Astrocyte (in vitro differentiated cells and primary cell): ENCODE results near the gene DENND6A. TPM values are rescaled to one million over a fixed set of nuclear protein-coding genes. Genes with fewer than 3 reads are reported as not detected.
"Not testable (repeated sequence)": the region's sequence is repeated elsewhere in the genome, so short reads cannot be mapped to it uniquely, and the experiment has no call there.

Experiments used
- DNase-seq: peaks from one replicate; pipeline ENCODE4 v3.0.0-alpha.2; 2010; ENCODE audit warnings: low read depth
- FAIRE-seq: peaks from 2 replicates; lab custom pipeline; 2011; peaks lifted over from hg19 to GRCh38; lab: Jason Lieb, UNC
- H2AFZ ChIP-seq: 2 replicates; pipeline ENCODE4 v1.6.0; 2012; ENCODE audit warnings: low read depth, low read length, inconsistent platforms
- H3K27ac ChIP-seq: 2 replicates; pipeline ENCODE4 v1.5.1; 2011; ENCODE audit warnings: low read depth, low read length, inconsistent platforms
- H3K27me3 ChIP-seq: 2 replicates; pipeline ENCODE4 v1.6.0; 2011; ENCODE audit warnings: low read length, inconsistent platforms; ENCODE audit not compliant: insufficient read depth
- H3K36me3 ChIP-seq: 2 replicates; pipeline ENCODE4 v1.5.1; 2011; ENCODE audit warnings: low read length, inconsistent platforms; ENCODE audit not compliant: insufficient read depth
- H3K4me1 ChIP-seq: 2 replicates; pipeline ENCODE4 v1.5.1; 2011; ENCODE audit warnings: low read length, inconsistent platforms; ENCODE audit not compliant: insufficient read depth
- H3K4me2 ChIP-seq: 2 replicates; pipeline ENCODE4 v1.6.0; 2012; ENCODE audit warnings: low read length, inconsistent platforms
- H3K4me3 ChIP-seq: 2 replicates; pipeline ENCODE4 v1.5.1; 2011; ENCODE audit warnings: low read depth, mild to moderate bottlenecking, low read length, inconsistent platforms; ENCODE audit not compliant: insufficient read depth
- H3K79me2 ChIP-seq: 2 replicates; pipeline ENCODE4 v1.6.0; 2012; ENCODE audit warnings: mild to moderate bottlenecking, low read length, inconsistent platforms; ENCODE audit not compliant: insufficient read depth
- H3K9ac ChIP-seq: 2 replicates; pipeline ENCODE4 v1.6.0; 2012; ENCODE audit warnings: mild to moderate bottlenecking, low read length, inconsistent platforms
- H3K9me3 ChIP-seq: 2 replicates; pipeline ENCODE4 v1.5.1; 2012; ENCODE audit warnings: low read depth, mild to moderate bottlenecking, low read length, inconsistent platforms; ENCODE audit not compliant: insufficient read depth
- H4K20me1 ChIP-seq: 2 replicates; pipeline ENCODE4 v1.6.0; 2012; ENCODE audit warnings: low read length, inconsistent platforms; ENCODE audit not compliant: insufficient read depth
- H3K27ac Mint-ChIP-seq: one replicate; pipeline ENCODE4 v1.8.0; 2021; ENCODE audit warnings: mild to moderate bottlenecking, mixed read lengths; ENCODE audit not compliant: unreplicated experiment
- H3K27me3 Mint-ChIP-seq: one replicate; pipeline ENCODE4 v1.8.0; 2021; ENCODE audit warnings: low read depth, mixed read lengths; ENCODE audit not compliant: unreplicated experiment
- H3K36me3 Mint-ChIP-seq: one replicate; pipeline ENCODE4 v1.8.0; 2021; ENCODE audit warnings: low read depth, mixed read lengths; ENCODE audit not compliant: unreplicated experiment
- H3K4me1 Mint-ChIP-seq: one replicate; pipeline ENCODE4 v1.8.0; 2021; ENCODE audit warnings: low read depth, mixed read lengths; ENCODE audit not compliant: unreplicated experiment
- H3K4me3 Mint-ChIP-seq: one replicate; pipeline ENCODE4 v1.8.0; 2021; ENCODE audit warnings: mild to moderate bottlenecking, moderate library complexity, mixed read lengths; ENCODE audit not compliant: unreplicated experiment
- H3K9me3 Mint-ChIP-seq: one replicate; pipeline ENCODE4 v1.8.0; 2021; ENCODE audit warnings: mild to moderate bottlenecking, mixed read lengths; ENCODE audit not compliant: unreplicated experiment
- CTCF ChIP-seq: IDR thresholded peaks from 2 replicates; pipeline ENCODE4 v1.5.1; 2011; ENCODE audit warnings: low read depth, mild to moderate bottlenecking, inconsistent platforms, low read length, moderate library complexity; ENCODE audit not compliant: insufficient read depth
- EZH2 ChIP-seq: IDR thresholded peaks from 2 replicates; pipeline ENCODE4 v1.6.1; 2012; ENCODE audit warnings: mild to moderate bottlenecking, low read length, inconsistent platforms; ENCODE audit not compliant: insufficient read depth
- total RNA-seq: library from RNA; stranded (reverse); gene quantifications from 2 replicates; pipeline ENCODE4 v1.2.1, GENCODE V29; 2021

The DENND6A gene
- total RNA-seq, 1 donor from 2014 or later, result 6.6 TPM

DNA sequence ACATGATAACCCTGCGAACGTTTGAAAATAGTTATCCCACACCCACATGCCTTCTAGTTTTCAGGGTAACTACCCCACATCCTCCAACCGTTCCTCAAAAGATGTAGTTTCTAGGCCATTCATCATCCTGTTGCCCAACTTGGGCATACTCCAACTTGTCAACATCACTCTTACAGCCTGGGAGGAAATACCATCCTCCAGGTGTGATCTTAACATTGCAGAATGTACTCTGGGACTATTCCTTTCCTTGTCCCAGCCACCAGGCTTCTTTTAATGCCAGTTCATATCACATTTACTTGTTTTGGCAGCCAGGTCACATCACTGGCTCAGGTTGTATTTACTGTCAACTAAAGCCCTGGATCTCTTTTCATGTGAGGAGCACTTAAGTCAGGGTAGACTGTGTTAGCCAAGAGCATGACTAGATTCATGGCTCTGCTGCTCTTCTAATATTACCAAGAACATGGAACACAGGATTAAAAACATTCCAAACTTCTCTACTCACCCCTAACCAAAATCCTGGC lies 4.0 kb upstream of the DENND6A start:
- FAIRE-seq, result no peak
- H3K4me3 Mint-ChIP-seq, result no peak overlapping the region
- TF ChIP-seq EZH2, result no peak
- no peak for TF ChIP-seq CTCF

GRCh38 chr3:57694146-57694545 lies 1.3 kb upstream of the DENND6A start:
- Histone ChIP-seq H3K27me3 (no peaks in the 10 kb centered on the region), H3K79me2 (peaks cover 33% of the 10 kb centered on the region), H3K27ac (no peak overlapping the region), H3K4me3 (no peak overlapping the region), H3K4me1 (peaks cover 8% of the 10 kb centered on the region), H3K9ac (no peak overlapping the region), H4K20me1 (peaks cover 24% of the 10 kb centered on the region), H2AFZ (no peak overlapping the region), H3K9me3 (no peaks in the 10 kb centered on the region), H3K36me3 (no peaks in the 10 kb centered on the region), H3K4me2 (no peak overlapping the region)
- Mint-ChIP-seq H3K9me3 (no peaks in the 10 kb centered on the region), H3K4me1 (peaks cover 9% of the 10 kb centered on the region), H3K27ac (no peak overlapping the region), H3K4me3 (peak overlapping the region; percentile 28), H3K27me3 (no peaks in the 10 kb centered on the region), H3K36me3 (no peaks in the 10 kb centered on the region)
- FAIRE-seq (no peak), DNase-seq (no peak)
- TF ChIP-seq CTCF (no peak), EZH2 (no peak)

More for the DNA sequence above, 4.0 kb upstream of the DENND6A start:
- H3K9me3 Mint-ChIP-seq, result no peaks in the 10 kb centered on the region
- Histone ChIP-seq H3K79me2 (peaks cover 6% of the 10 kb centered on the region), H3K4me1 (peaks cover 3% of the 10 kb centered on the region), H2AFZ (no peak overlapping the region), H4K20me1 (no peaks in the 10 kb centered on the region), H3K4me2 (no peak overlapping the region), H3K9ac (no peak overlapping the region), H3K9me3 (no peaks in the 10 kb centered on the region), H3K27me3 (no peaks in the 10 kb centered on the region), H3K27ac (no peak overlapping the region), H3K36me3 (no peaks in the 10 kb centered on the region), H3K4me3 (no peak overlapping the region)
- no peaks in the 10 kb centered on the region for H3K27me3 Mint-ChIP-seq
- no peaks in the 10 kb centered on the region for H3K4me1 Mint-ChIP-seq
- H3K36me3 Mint-ChIP-seq, result no peaks in the 10 kb centered on the region
- no peak overlapping the region for H3K27ac Mint-ChIP-seq
- peak; percentile 24 for DNase-seq

DNA sequence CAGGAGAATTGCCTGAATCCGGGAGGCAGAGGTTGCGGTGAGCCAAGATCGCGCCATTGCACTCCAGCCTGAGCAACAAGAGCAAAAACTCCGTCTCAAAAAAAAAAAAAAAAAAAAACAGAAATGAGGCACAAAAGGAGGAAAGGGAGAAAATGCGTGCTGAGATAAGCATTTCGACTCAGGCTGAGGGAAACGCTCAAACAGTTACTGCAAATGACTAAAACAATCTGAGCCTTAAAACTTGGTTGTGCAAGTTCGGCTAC lies 813 bp downstream of the DENND6A start:
- H3K27ac Mint-ChIP-seq, result peak overlapping the region; percentile 51
- H3K36me3 Mint-ChIP-seq, H3K4me1 ChIP-seq, H3K9me3 ChIP-seq, H3K9me3 Mint-ChIP-seq, FAIRE-seq, H3K36me3 ChIP-seq, H3K27me3 Mint-ChIP-seq, DNase-seq, H3K27me3 ChIP-seq: not testable (repeated sequence)
- peak overlapping the region; percentile 91 for H3K4me3 Mint-ChIP-seq
- peaks cover 54% of the 10 kb centered on the region for H3K79me2 ChIP-seq
- peak overlapping the region; percentile 92 for H2AFZ ChIP-seq
- peaks cover 37% of the 10 kb centered on the region for H4K20me1 ChIP-seq
- H3K4me1 Mint-ChIP-seq, result peaks cover 15% of the 10 kb centered on the region
- H3K9ac ChIP-seq, result peak overlapping the region; percentile 97
- H3K4me2 ChIP-seq, result peak overlapping the region; percentile 87
- H3K4me3 ChIP-seq, result peak overlapping the region; percentile 76
- peak overlapping the region; percentile 97 for H3K27ac ChIP-seq
